Naive thymus-derived CD4-positive, alpha-beta T cell (primary cell): Measurements from ENCODE around the gene SNX2. TPM values are rescaled to one million over a fixed set of nuclear protein-coding genes. Genes with fewer than 3 reads are reported as not detected.
A peak's percentile ranks its signal among the peaks of the same experiment; 100 is the strongest.
"Not testable (repeated sequence)": the region's sequence is repeated elsewhere in the genome, so short reads cannot be mapped to it uniquely, and the experiment has no call there.

ENCODE experiments used
- ATAC-seq: fragments of 150-1000 bp; cut with Tn5 transposase; 2 replicates; pipeline ENCODE4 v1.10.0; 2021; ENCODE audit warnings: mild to moderate bottlenecking, moderate library complexity
- CTCF ChIA-PET: fragments of 350-600 bp; sonication (Branson Sonifier 250); formaldehyde crosslinking; loops from one replicate; lab custom pipeline; 2021; ENCODE audit warnings: antibody characterized with exemption; lab: Charles Lee
- POLR2A ChIA-PET: fragments of 350-600 bp; sonication (Branson Sonifier 250); formaldehyde crosslinking; loops from one replicate; lab custom pipeline; 2021; ENCODE audit warnings: antibody characterized with exemption, inconsistent platforms; lab: Charles Lee
- DNase-seq, 9 donors: peaks; one replicate each; pipeline versions ENCODE4 v3.0.0 to v3.0.0-alpha.2; 2020 to 2022; ENCODE audit warnings: mixed read lengths in 1 of 9
- H3K27ac ChIP-seq: one replicate; pipeline ENCODE4 v1.7.0; 2013; ENCODE audit warnings: mild to moderate bottlenecking, low read depth, low read length, moderate library complexity
- H3K27me3 ChIP-seq, 2 donors: one replicate each; pipeline ENCODE4 v1.7.0; 2013; ENCODE audit warnings: low read length in 2 of 2, mild to moderate bottlenecking in 2 of 2, moderate library complexity in 2 of 2; ENCODE audit not compliant: control insufficient read depth in 2 of 2, insufficient read depth in 2 of 2
- H3K36me3 ChIP-seq, 3 experiments: 1 replicate in 2 of 3; 2 replicates in 1 of 3; pipeline ENCODE4 v1.7.0; 2013; ENCODE audit warnings: low read length in 3 of 3, mild to moderate bottlenecking in 3 of 3, moderate library complexity in 1 of 3; ENCODE audit not compliant: insufficient read depth in 3 of 3, control insufficient read depth in 2 of 3
- H3K4me1 ChIP-seq, 2 donors: one replicate each; pipeline ENCODE4 v1.7.0; 2013; ENCODE audit warnings: low read length in 2 of 2, mild to moderate bottlenecking in 2 of 2, moderate library complexity in 1 of 2; ENCODE audit not compliant: control insufficient read depth in 2 of 2, insufficient read depth in 2 of 2
- H3K4me3 ChIP-seq: 2 replicates; pipeline ENCODE4 v1.7.0; 2013; ENCODE audit warnings: mild to moderate bottlenecking, low read length
- H3K9me3 ChIP-seq, 3 experiments: 1 replicate in 2 of 3; 2 replicates in 1 of 3; pipeline ENCODE4 v1.7.0; 2013; ENCODE audit warnings: low read length in 3 of 3; ENCODE audit not compliant: control insufficient read depth in 2 of 3
- H3K27ac Mint-ChIP-seq, 9 donors: one replicate each; pipeline ENCODE4 v1.8.0; 2020 to 2022; ENCODE audit warnings: mixed read lengths in 9 of 9, mild to moderate bottlenecking in 8 of 9, moderate library complexity in 5 of 9, inconsistent platforms in 2 of 9
- H3K27me3 Mint-ChIP-seq, 5 donors: one replicate each; pipeline ENCODE4 v1.8.0; 2021 to 2022; ENCODE audit warnings: mixed read lengths in 5 of 5, mild to moderate bottlenecking in 1 of 5
- H3K36me3 Mint-ChIP-seq, 5 donors: one replicate each; pipeline ENCODE4 v1.8.0; 2020 to 2022; ENCODE audit warnings: mixed read lengths in 5 of 5, mild to moderate bottlenecking in 3 of 5, inconsistent platforms in 1 of 5
- H3K4me1 Mint-ChIP-seq, 7 donors: one replicate each; pipeline ENCODE4 v1.8.0; 2020 to 2022; ENCODE audit warnings: mixed read lengths in 7 of 7, mild to moderate bottlenecking in 3 of 7, inconsistent platforms in 1 of 7
- H3K4me3 Mint-ChIP-seq, 10 donors: one replicate each; pipeline ENCODE4 v1.8.0; 2020 to 2022; ENCODE audit warnings: mild to moderate bottlenecking in 10 of 10, mixed read lengths in 10 of 10, moderate library complexity in 6 of 10, inconsistent platforms in 2 of 10
- H3K9me3 Mint-ChIP-seq, 11 donors: one replicate each; pipeline ENCODE4 v1.8.0; 2020 to 2022; ENCODE audit warnings: mixed read lengths in 11 of 11, mild to moderate bottlenecking in 4 of 11, inconsistent platforms in 1 of 11, moderate library complexity in 1 of 11
- intact Hi-C, 2 donors: fragments of 100-400 bp; cut with micrococcal nuclease; formaldehyde crosslinking; loops; one replicate each; pipeline ENCODE4 v1.15.1; 2023
- polyA plus RNA-seq, 2 donors: library from polyadenylated mRNA; unstranded; fragments of 300-500 nt; fragmentation: Illumina TruSeq; gene quantifications; one replicate each; pipeline ENCODE4 v1.2.3, GENCODE V29; 2021
- total RNA-seq, 6 experiments: library from RNA in 5 of 6; stranded (reverse) in 5 of 6; gene quantifications; 1 replicate in 5 of 6; 2 replicates in 1 of 6; pipeline ENCODE4 v1.2.3 and lab custom pipeline; 2021 to 2026

The SNX2 gene
- total and polyA plus RNA-seq, 7 experiments from 2014 or later = 35.7 to 98.6 (median 59.7) TPM

- H3K36me3 ChIP-seq, H3K4me3 ChIP-seq, H3K27me3 ChIP-seq, H3K27ac ChIP-seq, H3K4me3 Mint-ChIP-seq, H3K36me3 Mint-ChIP-seq, H3K9me3 ChIP-seq, ATAC-seq, intact Hi-C loops, CTCF ChIA-PET, H3K4me1 ChIP-seq, H3K9me3 Mint-ChIP-seq, H3K4me1 Mint-ChIP-seq, H3K27me3 Mint-ChIP-seq, H3K27ac Mint-ChIP-seq, POLR2A ChIA-PET, DNase-seq: not testable (repeated sequence)
These were observed 13.0 kb upstream of the SNX2 start for GRCh38 chr5:122761896-122762295.

- ATAC-seq (no peak), DNase-seq (no peak)
- CTCF ChIA-PET = no interaction called here
- Mint-ChIP-seq H3K4me3 (no peak overlapping the region), H3K4me1 (peaks cover 0 to 4% (median 0%) of the 10 kb centered on the region in 7 donors), H3K27me3 (peaks cover 0 to 18% (median 5%) of the 10 kb centered on the region in 5 donors), H3K9me3 (no peaks in the 10 kb centered on the region), H3K27ac (no peak overlapping the region), H3K36me3 (no peaks in the 10 kb centered on the region)
- H3K9me3 ChIP-seq = no peaks in the 10 kb centered on the region
- H3K36me3 ChIP-seq = no peaks in the 10 kb centered on the region
- no peaks in the 10 kb centered on the region for H3K27me3 ChIP-seq
- POLR2A ChIA-PET = no interaction called here
- H3K4me1 ChIP-seq = no peaks in the 10 kb centered on the region
- H3K4me3 ChIP-seq = no peak overlapping the region
- no peak overlapping the region for H3K27ac ChIP-seq
- intact Hi-C loops = no loop called here
These were observed 8.8 kb upstream of the SNX2 start for GRCh38 chr5:122766130-122766529.

GRCh38 chr5:122770477-122770876 lies 4.4 kb upstream of the SNX2 start:
- no peaks in the 10 kb centered on the region for H3K36me3 Mint-ChIP-seq
- Histone ChIP-seq H3K4me1 (no peaks in the 10 kb centered on the region), H3K4me3 (no peak overlapping the region), H3K36me3 (no peaks in the 10 kb centered on the region), H3K9me3 (no peaks in the 10 kb centered on the region), H3K27me3 (no peaks in the 10 kb centered on the region), H3K27ac (no peak overlapping the region)
- no peak overlapping the region for H3K4me3 Mint-ChIP-seq
- H3K27me3 Mint-ChIP-seq = peaks cover 0 to 21% (median 5%) of the 10 kb centered on the region in 5 donors
- intact Hi-C loops = no loop called here
- H3K27ac Mint-ChIP-seq = no peak overlapping the region
- ChIA-PET CTCF (no interaction called here), POLR2A (no interaction called here)
- DNase-seq = no peak
- ATAC-seq = no peak
- peaks cover 0 to 13% (median 6%) of the 10 kb centered on the region in 7 donors for H3K4me1 Mint-ChIP-seq
- H3K9me3 Mint-ChIP-seq = no peaks in the 10 kb centered on the region

- Histone ChIP-seq H3K4me3 (no peak overlapping the region), H3K9me3 (no peaks in the 10 kb centered on the region), H3K4me1 (peaks cover 14 to 18% of the 10 kb centered on the region in 2 donors), H3K36me3 (no peaks in the 10 kb centered on the region), H3K27ac (no peak overlapping the region), H3K27me3 (no peaks in the 10 kb centered on the region)
- Mint-ChIP-seq H3K9me3 (no peaks in the 10 kb centered on the region), H3K4me1 (peaks cover 5 to 32% (median 24%) of the 10 kb centered on the region in 7 donors), H3K27ac (peak overlapping the region in 3 of 9 donors; percentile 9 to 33 (median 21)), H3K4me3 (no peak overlapping the region), H3K36me3 (no peaks in the 10 kb centered on the region), H3K27me3 (peaks cover 0 to 21% (median 5%) of the 10 kb centered on the region in 5 donors)
- ATAC-seq (no peak), DNase-seq (no peak)
- POLR2A ChIA-PET = no interaction called here
- CTCF ChIA-PET = no interaction called here
- intact Hi-C loops = no loop called here
These were observed 2.4 kb upstream of the SNX2 start for GRCh38 chr5:122772446-122772845.

GRCh38 chr5:122773619-122774018 lies 1.3 kb upstream of the SNX2 start:
- Histone ChIP-seq H3K27me3 (no peaks in the 10 kb centered on the region), H3K27ac (no peak overlapping the region), H3K4me1 (peaks cover 18 to 22% of the 10 kb centered on the region in 2 donors), H3K4me3 (no peak overlapping the region), H3K9me3 (no peaks in the 10 kb centered on the region), H3K36me3 (no peaks in the 10 kb centered on the region)
- DNase-seq = no peak
- CTCF ChIA-PET = no interaction called here
- POLR2A ChIA-PET = interaction anchor here (0.6 to 2.8 kb wide), 3 partner anchors 9 to 650 kb away, joined by 4 to 10 read pairs (median 9); partner anchors contain the start of genes CEP120 and SNX24
- ATAC-seq = no peak
- intact Hi-C loops = loop anchor here (1.0 to 2.0 kb wide), 4 partner anchors 17 to 739 kb away; partner anchors contain the start of genes CSNK1G3 (in 1 of the 2) and SNX24 (in 1 of the 2)
- Mint-ChIP-seq H3K36me3 (peaks cover 0 to 4% (median 0%) of the 10 kb centered on the region in 5 donors), H3K27me3 (peaks cover 0 to 21% (median 5%) of the 10 kb centered on the region in 5 donors), H3K4me1 (peaks cover 15 to 43% (median 34%) of the 10 kb centered on the region in 7 donors), H3K27ac (peak overlapping the region in 8 of 9 donors; percentile 4 to 94 (median 40)), H3K9me3 (no peaks in the 10 kb centered on the region), H3K4me3 (peak overlapping the region in 9 of 10 donors; percentile 33 to 96 (median 61))

GRCh38 chr5:122774519-122774860 lies 390 bp upstream of the SNX2 start:
- peaks cover 0 to 9% (median 2%) of the 10 kb centered on the region in 5 donors for H3K36me3 Mint-ChIP-seq
- no peaks in the 10 kb centered on the region for H3K36me3 ChIP-seq
- no peaks in the 10 kb centered on the region for H3K9me3 Mint-ChIP-seq
- H3K4me1 Mint-ChIP-seq = peaks cover 24 to 52% (median 43%) of the 10 kb centered on the region in 7 donors
- intact Hi-C loops = loop anchor here (1.0 to 2.0 kb wide), 4 partner anchors 18 to 738 kb away; partner anchors contain the start of genes CSNK1G3 (in 1 of the 2) and SNX24 (in 1 of the 2)
- POLR2A ChIA-PET = interaction anchor here (0.6 to 2.8 kb wide), 4 partner anchors 9 to 754 kb away, joined by 4 to 10 read pairs (median 7); partner anchors contain the start of genes CEP120 and SNX24
- H3K4me1 ChIP-seq = peaks cover 22 to 23% of the 10 kb centered on the region in 2 donors
- DNase-seq (no peak), ATAC-seq (peak; percentile 6)
- peaks cover 0 to 21% (median 5%) of the 10 kb centered on the region in 5 donors for H3K27me3 Mint-ChIP-seq
- H3K4me3 Mint-ChIP-seq = peak overlapping the region; percentile 90 to 98 (median 95)
- CTCF ChIA-PET = no interaction called here
- H3K27ac Mint-ChIP-seq = peak overlapping the region; percentile 53 to 94 (median 92)
- peak overlapping the region; percentile 86 for H3K27ac ChIP-seq
- H3K27me3 ChIP-seq = no peaks in the 10 kb centered on the region
- peak overlapping the region; percentile 79 for H3K4me3 ChIP-seq
- no peaks in the 10 kb centered on the region for H3K9me3 ChIP-seq
